Activated T-helper 9 cell treated with anti-CD3 and anti-CD28 coated beads, Interleukin-2, amount 50 U/mL, for 16 hours (primary cell): ENCODE data around the gene GDAP2.

Source experiments
- DNase-seq: peaks from one replicate; pipeline ENCODE4 v3.0.0-alpha.2; 2020; ENCODE audit warnings: low read depth

The GDAP2 gene

GRCh38 chr1:117841117-117841650 is 88.2 kb downstream of the GDAP2 start:
- DNase-seq: no peak

DNA sequence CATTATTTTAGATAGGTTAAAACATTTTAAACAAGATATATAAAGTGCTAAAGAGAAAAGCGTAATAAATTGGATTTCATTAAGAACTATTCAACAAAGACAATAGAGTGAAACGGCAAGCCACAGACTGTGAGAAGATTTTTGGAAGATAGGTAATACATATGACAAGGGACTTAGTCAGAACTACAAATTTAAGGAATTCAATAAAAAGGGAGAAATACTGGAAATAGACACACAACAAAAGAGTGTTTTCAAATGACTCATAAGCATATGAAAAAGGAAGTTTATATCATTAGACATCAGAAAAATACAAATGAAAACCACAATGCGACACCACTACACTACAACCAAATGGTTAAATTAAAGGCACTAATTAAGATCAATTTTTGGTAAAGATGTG is 90.5 kb downstream of the GDAP2 start:
- DNase-seq: no peak

DNA sequence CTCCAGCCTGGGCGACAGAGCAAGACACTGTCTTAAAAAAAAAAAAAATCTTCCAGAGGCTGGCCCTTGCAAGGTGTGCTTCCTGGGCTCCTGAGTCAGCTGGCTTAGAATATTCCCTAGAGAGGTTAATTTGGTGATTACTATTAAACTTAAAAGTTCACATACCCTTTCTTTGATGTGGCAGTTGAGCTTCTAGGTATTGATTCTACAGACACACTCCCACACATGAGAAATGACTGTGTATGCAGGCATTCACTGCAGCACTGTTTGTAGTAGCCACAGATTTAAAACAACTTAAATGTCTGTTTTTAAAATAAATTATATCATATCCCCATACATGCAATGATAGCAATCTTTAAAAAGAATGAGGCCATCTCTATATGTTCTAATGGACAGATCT is 93.4 kb downstream of the GDAP2 start:
- no peak for DNase-seq

- DNase-seq: no peak
Observed at GRCh38 chr1:117834416-117834815, 95.0 kb downstream of the GDAP2 start.

GRCh38 chr1:117832453-117832852 is 97.0 kb downstream of the GDAP2 start:
- no peak for DNase-seq

DNA sequence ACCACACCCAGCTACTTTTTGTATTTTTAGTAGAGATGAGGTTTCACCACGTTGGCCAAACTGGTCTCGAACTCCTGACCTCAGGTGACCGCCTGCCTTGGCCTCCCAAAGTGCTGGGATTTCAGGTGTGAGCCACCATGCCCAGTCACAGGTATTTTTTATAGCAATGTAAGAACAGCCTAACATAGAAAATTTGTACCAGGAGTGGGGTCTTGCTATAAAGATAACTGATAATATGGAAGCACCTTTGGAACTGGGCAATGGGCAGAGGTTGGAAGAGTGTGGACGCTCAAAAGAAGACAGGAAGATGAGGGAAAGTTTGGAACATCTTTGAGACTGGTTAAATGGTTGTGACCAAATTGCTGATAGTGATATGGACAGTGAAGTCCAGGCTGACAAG is 99.2 kb downstream of the GDAP2 start:
- DNase-seq: no peak

- no peak for DNase-seq
Observed at GRCh38 chr1:117828201-117828600, 101.2 kb downstream of the GDAP2 start.

- DNase-seq: no peak
Observed at GRCh38 chr1:117826540-117827078, 102.8 kb downstream of the GDAP2 start.

GRCh38 chr1:117826119-117826518 is 103.3 kb downstream of the GDAP2 start:
- no peak for DNase-seq

DNA sequence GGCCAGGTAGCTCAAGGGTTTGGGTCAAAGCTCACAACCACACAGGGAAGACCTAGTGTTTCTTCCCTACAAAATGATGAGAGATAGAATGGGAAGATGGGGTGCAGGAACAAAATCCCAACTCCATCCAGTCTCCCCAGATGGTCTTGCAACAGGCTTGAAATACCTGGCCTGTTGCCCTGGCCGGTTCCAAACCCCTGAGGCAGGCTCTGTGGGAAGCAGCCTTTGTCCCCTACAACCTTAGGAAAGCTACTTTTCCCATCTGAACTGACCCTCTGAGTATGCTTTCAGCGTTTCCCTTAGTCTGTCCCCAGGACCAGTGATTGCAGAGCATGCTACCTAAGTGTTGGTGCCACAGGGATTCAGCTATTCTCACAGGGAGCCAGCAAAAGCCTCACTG is 104.0 kb downstream of the GDAP2 start:
- DNase-seq: no peak

DNA sequence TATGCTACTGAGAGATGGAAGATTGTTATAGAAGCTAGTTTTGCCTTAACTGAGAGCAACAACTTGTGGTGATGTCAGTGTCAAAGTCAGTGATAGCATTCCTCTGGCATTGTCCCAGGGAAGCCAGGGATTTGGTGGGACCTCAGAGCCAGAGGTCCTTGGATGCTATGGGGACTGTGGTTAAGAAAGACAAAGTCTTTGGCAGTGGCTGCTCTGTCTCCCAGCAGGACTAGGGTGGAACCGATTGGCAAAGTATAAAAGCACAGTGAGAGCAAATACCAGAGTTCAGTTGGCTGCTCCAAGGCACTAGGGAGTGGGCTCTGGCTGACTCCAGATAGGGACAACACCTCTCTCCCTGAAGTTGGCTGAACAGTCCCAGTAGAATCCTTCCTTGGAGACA is 104.8 kb downstream of the GDAP2 start:
- DNase-seq: no peak

DNA sequence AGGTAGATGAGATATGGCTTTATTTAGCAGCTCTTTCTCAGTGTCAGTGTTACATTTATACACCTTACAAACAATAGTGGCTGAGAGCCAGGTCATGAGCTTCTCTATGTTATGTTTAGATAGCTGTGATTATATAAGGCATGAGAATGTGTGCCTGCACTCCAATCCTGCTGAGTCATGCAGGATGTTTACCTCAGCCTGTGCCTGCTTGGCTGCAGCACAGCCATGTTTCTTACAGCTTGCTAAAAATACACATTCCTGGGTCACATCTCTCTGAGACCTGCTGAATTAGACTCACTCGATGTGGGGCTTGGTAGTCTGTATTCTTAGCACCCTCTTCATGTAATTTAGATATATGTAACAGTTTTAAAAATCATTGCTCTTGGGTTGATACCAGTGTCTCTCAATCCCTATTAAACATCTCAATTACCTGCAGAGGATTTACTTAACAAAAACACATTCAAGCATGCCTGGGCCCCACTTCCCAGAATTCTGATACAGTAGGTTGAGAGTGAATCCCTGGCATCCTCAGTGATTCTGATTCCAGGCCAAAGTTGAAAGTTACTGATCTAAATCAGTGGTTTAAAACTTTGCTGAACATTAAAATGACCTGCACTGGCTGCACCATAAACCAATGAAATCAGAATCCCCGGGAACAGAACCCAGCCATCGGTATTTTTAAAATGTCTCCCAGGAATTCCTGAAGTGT is 107.5 kb downstream of the GDAP2 start:
- DNase-seq: no peak

GRCh38 chr1:117821382-117821755 is 108.1 kb downstream of the GDAP2 start:
- DNase-seq: no peak

DNA sequence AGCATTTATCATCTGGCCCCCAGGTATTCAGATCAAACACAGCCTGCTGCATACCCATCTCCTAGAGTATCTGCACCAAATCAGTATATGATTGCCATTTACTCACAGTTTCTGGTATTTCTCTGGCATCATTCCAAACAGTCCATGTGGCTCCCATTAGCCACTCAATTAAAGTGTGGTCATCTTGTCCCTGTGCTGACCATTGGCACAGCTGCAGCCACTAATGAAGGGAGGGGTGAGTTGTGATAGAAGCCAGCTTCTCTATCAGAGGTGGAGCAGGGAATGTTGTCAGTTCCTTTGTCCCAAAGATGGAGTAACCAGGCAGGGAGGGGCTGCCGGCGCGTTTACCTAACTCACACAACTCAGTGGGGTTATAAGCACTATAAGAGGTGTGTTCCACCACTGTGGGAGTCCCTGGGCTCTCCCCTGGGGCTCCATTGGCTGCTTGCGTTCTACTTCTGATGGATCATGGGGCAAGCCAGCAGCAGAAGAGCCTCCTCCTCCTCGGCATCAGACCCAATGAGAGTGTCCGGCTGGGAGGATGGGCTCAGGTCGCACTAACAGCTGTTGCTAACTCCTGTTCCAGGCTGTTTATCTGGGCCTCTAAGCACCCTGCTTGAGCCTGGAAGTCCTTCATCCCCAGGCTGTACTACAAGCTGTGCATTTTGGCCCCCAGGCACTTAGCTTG is 108.6 kb downstream of the GDAP2 start:
- DNase-seq: no peak

GRCh38 chr1:117820096-117820495 is 109.3 kb downstream of the GDAP2 start:
- DNase-seq: no peak

DNA sequence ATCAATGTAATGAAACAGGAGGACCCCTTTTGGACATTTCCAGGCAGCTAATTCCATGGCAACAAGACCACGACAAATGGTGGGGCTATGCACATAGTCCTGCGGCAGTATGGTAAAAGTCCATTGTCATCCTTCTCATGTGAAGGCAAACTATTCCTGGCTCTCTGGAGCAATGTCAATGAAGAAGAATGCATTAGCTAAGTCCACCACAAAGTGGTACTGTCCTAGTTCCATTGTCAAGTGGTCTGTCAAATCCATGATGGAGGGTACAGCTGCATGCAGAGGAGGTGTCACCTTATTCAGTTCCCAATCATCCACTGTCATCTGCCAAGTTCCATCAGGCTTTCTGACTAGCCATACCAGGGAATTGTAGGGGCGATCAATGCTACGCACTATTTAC is 110.1 kb downstream of the GDAP2 start:
- DNase-seq: no peak

DNA sequence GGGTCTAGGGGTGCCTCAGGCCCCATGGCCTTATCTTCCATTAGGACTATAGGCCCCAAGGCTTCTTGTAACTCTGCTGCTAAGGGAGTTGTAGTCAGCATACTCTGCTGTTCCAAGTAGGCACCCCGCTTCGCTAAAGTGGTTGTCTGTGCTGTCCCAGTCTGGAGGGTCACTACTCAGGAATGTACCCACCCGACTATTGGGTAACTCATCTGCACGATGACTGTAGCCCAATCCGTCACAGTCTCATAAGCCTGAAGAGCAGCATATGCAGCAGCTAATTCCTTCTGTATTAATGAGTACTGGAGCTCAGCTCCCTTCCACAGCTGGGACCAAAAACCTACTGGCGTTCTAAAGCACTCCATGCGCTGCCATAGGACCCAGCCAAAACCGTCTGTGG is 111.0 kb downstream of the GDAP2 start:
- no peak for DNase-seq

DNA sequence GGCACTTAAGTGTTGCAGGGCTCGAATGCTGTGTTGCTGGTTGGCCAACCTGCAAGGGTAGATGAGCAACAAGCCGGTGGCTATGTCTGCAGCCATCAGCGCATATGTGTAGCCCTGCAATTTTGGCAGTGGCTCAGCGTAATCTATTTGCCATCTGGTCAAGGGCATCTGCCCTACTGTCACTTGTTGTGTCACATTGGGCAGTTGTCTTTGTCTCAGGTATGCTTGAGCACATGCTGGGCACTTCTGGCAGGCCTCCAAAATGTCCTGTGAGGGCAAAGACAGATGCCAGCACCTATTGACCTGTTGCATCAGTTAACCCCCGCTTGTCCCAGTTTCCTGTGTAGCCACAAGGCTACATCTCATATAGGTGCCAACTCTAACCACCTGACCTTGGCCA is 111.8 kb downstream of the GDAP2 start:
- DNase-seq: no peak

DNA sequence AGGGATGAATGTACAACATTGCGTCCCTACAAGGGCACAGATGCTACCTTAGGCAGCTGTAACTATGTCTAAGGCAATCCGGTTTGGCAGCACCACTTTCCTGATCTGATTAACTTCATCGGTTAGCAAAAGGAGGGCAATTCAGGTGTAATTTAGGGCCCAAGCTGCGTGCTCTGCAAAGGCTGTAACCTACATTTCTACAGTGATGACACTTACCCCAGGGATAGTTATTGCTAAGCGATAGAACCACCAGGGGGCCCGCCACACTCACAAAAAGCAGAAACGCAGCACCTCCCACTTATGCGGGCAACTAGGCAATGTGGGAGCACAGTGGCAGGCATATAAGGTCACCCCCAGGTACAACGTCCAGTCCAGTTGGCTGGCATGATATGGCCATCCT is 113.5 kb downstream of the GDAP2 start:
- DNase-seq: no peak

DNA sequence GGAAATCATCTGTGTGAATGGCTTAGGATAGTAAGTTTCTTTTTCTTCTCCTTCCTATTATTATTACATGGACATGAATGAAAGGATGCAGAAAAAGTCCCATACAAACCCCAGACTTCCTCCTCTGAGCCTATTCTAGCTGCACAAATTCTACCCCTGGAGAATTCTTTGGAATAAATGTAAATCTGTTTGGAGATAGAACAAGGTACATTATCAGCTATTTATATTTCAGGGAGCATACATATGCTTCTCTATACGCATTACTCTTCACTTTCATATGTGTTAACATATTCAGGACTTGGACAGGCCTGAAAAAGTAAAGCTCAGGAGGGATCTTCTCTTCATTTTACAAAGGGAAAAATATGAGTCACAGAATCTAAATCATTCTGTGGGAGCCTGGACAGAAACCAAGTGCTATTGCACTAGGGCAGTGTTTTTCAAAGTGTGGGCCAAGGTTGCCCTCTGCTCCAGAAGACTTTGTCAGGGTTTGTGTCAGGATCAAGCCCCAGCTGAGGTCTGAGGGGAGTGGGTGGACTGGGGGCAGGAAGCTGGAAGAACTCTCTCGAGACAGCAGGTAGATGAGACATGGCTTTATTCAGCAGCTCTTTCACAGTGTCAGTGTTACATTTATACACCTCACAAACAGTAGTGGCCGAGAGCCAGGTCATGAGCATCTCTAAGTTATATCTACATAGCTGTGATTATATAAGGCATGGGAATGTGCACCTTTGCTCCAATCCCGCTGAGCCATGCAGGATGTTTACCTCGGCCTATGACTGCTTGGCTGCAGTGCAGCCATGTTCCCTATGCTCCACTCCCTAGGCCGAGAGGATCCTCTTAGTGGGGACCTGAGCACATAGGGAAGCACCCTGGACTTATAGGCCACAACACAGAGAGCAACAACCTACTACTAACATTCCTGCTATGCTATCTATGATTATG is 114.3 kb downstream of the GDAP2 start:
- DNase-seq: no peak
